ENCODE data around the gene PCDHGC4.

The PCDHGC4 gene

GRCh38 chr5:141512911-141513626, 28.2 kb downstream of the PCDHGC4 start:
- DNase-seq: peak; percentile 32 to 33

- DNase-seq: peak; percentile 51 to 55
Observed at GRCh38 chr5:141513627-141514329, 28.9 kb downstream of the PCDHGC4 start.

- DNase-seq: no peak
Observed at GRCh38 chr5:141514330-141515133, 29.7 kb downstream of the PCDHGC4 start.

DNA sequence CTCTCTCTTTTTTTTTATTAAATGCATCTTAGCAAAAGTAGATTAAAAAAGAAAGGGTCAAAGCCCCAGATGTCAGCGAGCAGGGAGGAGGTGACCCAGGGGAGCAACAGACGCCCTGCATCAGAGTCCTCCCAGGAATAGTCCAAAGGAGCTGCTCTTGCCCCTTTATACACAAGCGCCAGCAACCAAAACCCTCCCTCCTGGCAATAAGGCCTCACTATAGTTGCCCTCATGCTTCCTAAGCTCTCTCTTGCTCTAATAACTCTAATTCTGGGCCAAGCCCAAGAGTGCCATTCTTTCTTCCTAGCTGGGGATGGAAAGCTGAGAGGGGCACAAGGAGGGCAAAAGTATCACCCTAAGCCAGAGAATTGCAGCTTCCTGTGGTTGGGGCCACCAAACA, 30.3 kb downstream of the PCDHGC4 start:
- DNase-seq: no peak

GRCh38 chr5:141515946-141516671, 31.3 kb downstream of the PCDHGC4 start:
- DNase-seq: no peak

- no peak for DNase-seq
Observed at GRCh38 chr5:141516672-141517025, 31.8 kb downstream of the PCDHGC4 start.

DNA sequence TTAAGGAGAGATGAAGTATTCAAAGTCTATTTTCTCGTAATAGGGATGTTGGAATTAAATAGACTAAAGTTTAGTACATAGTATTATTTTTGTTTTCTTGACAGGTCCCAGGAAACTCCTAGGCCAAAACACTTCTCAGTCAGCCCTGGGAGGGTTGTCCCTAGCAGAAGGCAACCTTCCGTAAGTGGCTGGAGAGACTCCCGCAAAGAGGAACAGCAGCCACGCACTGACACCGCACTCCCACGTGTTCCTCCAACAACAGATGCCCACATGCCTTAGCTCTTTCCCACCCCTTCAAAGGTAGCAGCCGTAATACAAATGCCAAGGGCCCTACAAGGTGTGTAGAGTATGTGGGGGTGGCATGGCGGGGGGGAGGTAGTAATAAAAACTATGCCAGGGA, 32.5 kb downstream of the PCDHGC4 start:
- no peak for DNase-seq

GRCh38 chr5:141517880-141518617, 33.2 kb downstream of the PCDHGC4 start:
- no peak for DNase-seq

- no peak for DNase-seq
Observed at GRCh38 chr5:141518618-141519015, 33.8 kb downstream of the PCDHGC4 start.

GRCh38 chr5:141519605-141520565, 35.1 kb downstream of the PCDHGC4 start:
- DNase-seq: no peak

GRCh38 chr5:141521244-141521781, 36.5 kb downstream of the PCDHGC4 start:
- DNase-seq: no peak

DNA sequence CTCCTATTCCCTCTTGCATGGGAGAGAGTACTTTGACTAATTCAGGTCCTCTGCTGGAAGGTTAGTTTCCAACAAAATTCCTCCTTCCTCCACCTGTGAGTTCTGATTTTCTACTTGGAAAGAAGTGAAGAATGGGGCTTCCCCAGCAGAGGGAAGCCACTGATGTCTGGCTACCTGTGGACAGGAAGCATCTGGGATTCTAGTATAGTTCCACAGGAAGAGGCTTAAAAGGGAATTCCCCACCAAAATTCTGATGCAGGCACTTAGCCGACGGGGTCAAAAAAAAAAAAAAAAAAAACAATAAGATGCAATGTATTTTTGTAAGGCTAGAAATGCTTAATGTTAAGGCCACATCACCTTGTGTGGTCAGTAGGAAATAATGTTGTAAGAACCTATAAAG, 37.5 kb downstream of the PCDHGC4 start:
- DNase-seq: no peak

- no peak for DNase-seq
Observed at GRCh38 chr5:141523991-141524390, 39.2 kb downstream of the PCDHGC4 start.

DNA sequence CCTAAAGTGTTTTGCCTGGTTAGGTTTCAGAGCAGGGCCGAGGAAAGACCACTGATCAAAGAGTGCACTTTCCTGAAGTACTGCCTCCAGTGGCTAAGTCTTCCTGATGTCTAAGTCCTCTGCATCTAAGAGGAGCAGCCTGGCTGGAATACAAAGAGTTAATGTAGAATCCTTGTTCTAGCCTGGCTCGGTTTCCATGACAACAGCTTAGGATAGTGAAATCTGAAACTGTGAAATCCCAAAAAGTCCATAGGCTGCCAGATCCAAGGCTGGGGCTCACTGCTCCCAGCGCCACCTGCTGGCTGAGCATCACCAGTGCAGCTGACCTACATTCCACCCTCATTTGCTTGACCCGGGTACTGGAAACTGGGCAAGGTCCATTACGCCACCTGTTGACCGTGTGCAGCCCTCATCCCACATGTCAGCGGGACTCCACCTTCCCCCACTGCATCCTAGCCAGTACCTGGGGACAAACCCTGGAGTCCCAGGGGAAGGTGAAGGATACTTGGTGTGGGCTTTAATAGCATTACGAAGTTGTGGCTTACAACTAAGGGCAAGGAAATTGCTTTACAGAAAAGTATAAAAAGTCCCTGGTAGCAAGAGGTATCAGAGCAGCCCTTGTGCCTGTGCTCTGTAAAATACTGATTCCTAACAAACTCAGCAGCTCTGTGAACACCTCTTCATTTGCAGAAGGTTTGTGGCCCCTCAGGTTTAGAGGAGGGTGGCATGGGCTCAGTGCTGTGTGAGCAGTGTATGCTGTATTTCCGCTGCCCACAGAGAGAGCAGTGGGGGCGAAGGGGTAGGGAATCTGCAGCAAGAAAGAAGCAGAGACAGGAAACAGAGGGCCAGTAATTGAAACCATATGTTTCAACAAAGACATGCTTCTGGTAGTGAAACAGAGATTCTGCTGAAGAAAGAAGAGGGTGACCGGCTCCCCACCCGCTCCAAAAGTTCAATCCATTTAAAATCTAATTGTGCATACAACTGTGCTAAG, 40.1 kb downstream of the PCDHGC4 start:
- peak; percentile 37 to 42 for DNase-seq

DNA sequence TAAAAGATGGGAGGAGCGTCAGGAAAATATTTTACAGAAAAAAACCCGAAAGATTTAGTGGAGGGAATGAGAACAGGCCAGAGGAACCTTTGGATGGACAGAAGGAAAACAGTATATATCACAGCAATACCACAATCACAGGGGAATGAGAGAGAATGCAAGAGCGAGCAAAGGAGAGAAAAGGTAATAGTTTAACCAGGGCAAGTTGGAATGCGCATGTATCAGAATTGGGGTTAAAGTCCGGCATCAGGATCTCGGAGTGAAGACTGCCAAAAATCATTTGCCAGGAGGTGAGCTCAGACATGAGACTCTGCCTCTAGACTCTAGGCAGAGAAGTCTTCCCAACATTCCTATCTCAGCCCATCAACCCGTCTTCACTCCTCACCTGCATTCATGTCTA, 40.8 kb downstream of the PCDHGC4 start:
- DNase-seq: no peak

- DNase-seq: no peak
Observed at GRCh38 chr5:141527426-141527825, 42.6 kb downstream of the PCDHGC4 start.

DNA sequence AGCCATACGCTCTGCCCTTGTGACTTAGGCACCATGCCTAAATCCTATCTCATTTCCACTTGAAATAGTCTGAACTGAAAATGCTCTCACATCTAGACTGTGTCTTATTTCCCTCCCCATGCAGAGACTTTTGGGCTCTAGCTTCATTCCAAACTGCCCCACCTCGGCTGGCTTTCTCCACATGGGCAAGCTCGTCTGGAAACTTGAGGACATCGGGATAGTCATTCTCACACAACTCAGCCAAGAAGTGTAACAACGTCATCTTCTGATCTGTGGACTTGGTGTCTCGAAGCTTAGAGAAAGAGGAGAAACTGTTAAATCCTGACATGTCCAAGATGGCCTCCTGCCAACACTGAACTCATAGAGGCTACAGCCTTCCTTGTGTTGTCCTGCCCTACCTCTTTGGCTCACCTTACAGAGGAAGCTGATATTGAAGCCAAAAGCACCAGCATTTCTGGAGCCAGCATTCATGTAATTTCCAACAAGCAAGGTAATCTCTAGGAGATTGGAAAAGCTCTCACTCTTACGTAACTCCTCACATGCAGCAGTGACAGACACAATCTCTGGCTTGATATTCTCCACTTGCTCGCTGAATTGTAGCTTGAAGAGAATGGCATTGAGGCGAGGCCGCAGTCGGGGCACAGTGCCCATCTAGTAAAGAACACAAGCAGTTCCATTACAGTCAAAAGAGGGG, 43.6 kb downstream of the PCDHGC4 start:
- no peak for DNase-seq

- no peak for DNase-seq
Observed at GRCh38 chr5:141529002-141529401, 44.2 kb downstream of the PCDHGC4 start.

GRCh38 chr5:141529873-141530272, 45.0 kb downstream of the PCDHGC4 start:
- no peak for DNase-seq
